IMR-90 (cell line): ENCODE results near the gene ACP1. TPM values are rescaled to one million over a fixed set of nuclear protein-coding genes. Genes with fewer than 3 reads are reported as not detected.

Experiments
- ATAC-seq: fragments of 200-7000 bp; cut with Tn5 transposase; 2 replicates; pipeline ENCODE4 v1.9.1; 2020; ENCODE audit warnings: low read depth, mild to moderate bottlenecking, moderate library complexity
- BruUV-seq: library from RNA; stranded (reverse); fragments of 400-500 nt; replicated peaks from 2 replicates; lab custom pipeline; 2021; lab: Mats Ljungman, UMichigan
- CTCF ChIA-PET: fragments of 300-600 bp; formaldehyde crosslinking; extraction: SDS; loops from one replicate; lab custom pipeline; 2021; ENCODE audit warnings: antibody characterized with exemption; lab: Yijun Ruan, JAX
- POLR2A ChIA-PET: fragments of 300-600 bp; sonication (Branson Sonifier 250); formaldehyde crosslinking; loops from one replicate; lab custom pipeline; 2022; ENCODE audit warnings: antibody characterized with exemption; ENCODE audit not compliant: unreplicated experiment; lab: Charles Lee
- DNase-seq: peaks from one replicate; pipeline ENCODE4 v3.0.0; 2013
- H2AFZ ChIP-seq: replicated peaks from 2 replicates; pipeline ENCODE3; 2013; ENCODE audit warnings: low read length, mild to moderate bottlenecking; ENCODE audit not compliant: poor library complexity
- H2AK5ac ChIP-seq: 2 replicates; pipeline ENCODE4 v1.6.1; 2013; ENCODE audit warnings: low read depth, low read length, inconsistent platforms
- H2AK9ac ChIP-seq: replicated peaks from 2 replicates; pipeline ENCODE3; 2013; ENCODE audit warnings: mild to moderate bottlenecking, low read depth, low read length, moderate library complexity; ENCODE audit not compliant: poor library complexity
- H2BK120ac ChIP-seq: 2 replicates; pipeline ENCODE4 v1.6.1; 2013; ENCODE audit warnings: low read depth, low read length, inconsistent platforms
- H2BK15ac ChIP-seq: 3 replicates; pipeline ENCODE4 v1.6.1; 2013; ENCODE audit warnings: low read depth, low read length, inconsistent platforms
- H2BK20ac ChIP-seq: 2 replicates; pipeline ENCODE4 v1.6.1; 2013; ENCODE audit warnings: low read depth, mild to moderate bottlenecking, inconsistent platforms, low read length, moderate library complexity
- H2BK5ac ChIP-seq: 2 replicates; pipeline ENCODE4 v1.6.1; 2013; ENCODE audit warnings: mild to moderate bottlenecking, low read depth, low read length, inconsistent platforms; ENCODE audit not compliant: poor library complexity, severe bottlenecking
- H3K14ac ChIP-seq: replicated peaks from 2 replicates; pipeline ENCODE4 v1.6.1; 2013; ENCODE audit warnings: low read depth, low read length, inconsistent platforms
- H3K18ac ChIP-seq: 2 replicates; pipeline ENCODE4 v1.6.1; 2013; ENCODE audit warnings: low read depth, low read length, control low read depth
- H3K23ac ChIP-seq: 2 replicates; pipeline ENCODE4 v1.6.1; 2013; ENCODE audit warnings: low read depth, low read length, inconsistent platforms
- H3K27ac ChIP-seq: 2 replicates; pipeline ENCODE4 v1.5.1; 2013; ENCODE audit warnings: mild to moderate bottlenecking, control low read depth, low read length; ENCODE audit not compliant: insufficient read depth
- H3K27me3 ChIP-seq: 2 replicates; pipeline ENCODE4 v1.6.1; 2013; ENCODE audit warnings: low read length; ENCODE audit not compliant: control insufficient read depth, insufficient read depth
- H3K36me3 ChIP-seq: 2 replicates; pipeline ENCODE4 v1.6.1; 2013; ENCODE audit warnings: low read length, mixed read lengths; ENCODE audit not compliant: control insufficient read depth, insufficient read depth
- H3K4ac ChIP-seq: 2 replicates; pipeline ENCODE4 v1.6.1; 2013; ENCODE audit warnings: low read depth, low read length, inconsistent platforms
- H3K4me1 ChIP-seq: 2 replicates; pipeline ENCODE4 v1.6.1; 2013; ENCODE audit warnings: low read length, mixed read lengths; ENCODE audit not compliant: control insufficient read depth, insufficient read depth
- H3K4me2 ChIP-seq: 2 replicates; pipeline ENCODE4 v1.6.1; 2013; ENCODE audit warnings: low read depth, mild to moderate bottlenecking, control low read depth, low read length, moderate library complexity
- H3K4me3 ChIP-seq: 2 replicates; pipeline ENCODE4 v1.5.1; 2013; ENCODE audit warnings: low read depth, mild to moderate bottlenecking, control low read depth, low read length, moderate library complexity; ENCODE audit not compliant: insufficient read depth
- H3K56ac ChIP-seq: 2 replicates; pipeline ENCODE4 v1.6.1; 2013; ENCODE audit warnings: low read length, inconsistent platforms; ENCODE audit not compliant: insufficient read depth; ENCODE audit errors: extremely low read depth
- H3K79me1 ChIP-seq, 2 experiments: 2 replicates each; pipeline ENCODE4 v1.6.1; 2013; ENCODE audit warnings: low read length in 2 of 2, inconsistent platforms in 1 of 2, low read depth in 1 of 2
- H3K9ac ChIP-seq: 2 replicates; pipeline ENCODE4 v1.6.1; 2013; ENCODE audit warnings: low read depth, low read length, control low read depth
- H3K9me1 ChIP-seq: 2 replicates; pipeline ENCODE4 v1.6.1; 2013; ENCODE audit warnings: low read length, inconsistent platforms; ENCODE audit not compliant: insufficient read depth
- H3K9me3 ChIP-seq: 2 replicates; pipeline ENCODE4 v1.6.1; 2013; ENCODE audit warnings: low read length; ENCODE audit not compliant: control insufficient read depth, insufficient read depth
- H4K20me1 ChIP-seq: 2 replicates; pipeline ENCODE4 v1.6.1; 2013; ENCODE audit warnings: low read length, inconsistent platforms; ENCODE audit not compliant: insufficient read depth
- H4K5ac ChIP-seq: 2 replicates; pipeline ENCODE4 v1.6.1; 2013; ENCODE audit warnings: mild to moderate bottlenecking, low read depth, low read length, control low read depth
- H4K8ac ChIP-seq, 2 experiments: 2 replicates each; pipeline ENCODE4 v1.6.1; 2013; ENCODE audit warnings: low read depth in 2 of 2, low read length in 2 of 2, control low read depth in 1 of 2, inconsistent platforms in 1 of 2
- H4K91ac ChIP-seq: 2 replicates; pipeline ENCODE4 v1.6.1; 2013; ENCODE audit warnings: low read depth, low read length, inconsistent platforms; ENCODE audit not compliant: insufficient read depth
- BHLHE40 ChIP-seq: fragments of 150-350 bp; IDR thresholded peaks from 2 replicates; pipeline ENCODE4 v1.6.1; 2016; ENCODE audit warnings: mild to moderate bottlenecking, low read depth, low read length
- FOS ChIP-seq: fragments of 150-350 bp; IDR thresholded peaks from 2 replicates; pipeline ENCODE4 v1.6.1; 2016; ENCODE audit warnings: low read depth, low read length
- MAZ ChIP-seq: IDR thresholded peaks from 2 replicates; pipeline ENCODE4 v1.6.1; 2012; ENCODE audit warnings: low read depth, mild to moderate bottlenecking, low read length, improper control_type of control experiment, moderate library complexity, borderline replicate concordance
- NFE2L2 ChIP-seq: fragments of 150-350 bp; IDR thresholded peaks from 2 replicates; pipeline ENCODE4 v1.6.1; 2016; ENCODE audit warnings: low read depth, mild to moderate bottlenecking, low read length
- POLR2A ChIP-seq: IDR thresholded peaks from 2 replicates; pipeline ENCODE4 v1.6.1; 2012; ENCODE audit warnings: mild to moderate bottlenecking, low read depth, low read length
- RAD21 ChIP-seq: IDR thresholded peaks from 2 replicates; pipeline ENCODE4 v1.6.1; 2012; ENCODE audit warnings: low read length, improper control_type of control experiment
- WGBS, 2 experiments: methylation state at CpG; one replicate each; pipeline versions ENCODE4 v1.1.5 to v1.1.7; 2013; ENCODE audit warnings: missing lambda C conversion rate in 2 of 2; ENCODE audit not compliant: insufficient read length in 1 of 2; ENCODE audit errors: extremely low coverage in 2 of 2; 5-methylcytosine and 5-hydroxymethylcytosine counted together
- dilution Hi-C: fragments of 300-500 bp; cut with HindIII; formaldehyde crosslinking; loops from one replicate; pipeline ENCODE4 v1.14.3; 2018; ENCODE audit warnings: low sequenced_read_pairs; ENCODE audit not compliant: unreplicated experiment
- in situ Hi-C: fragments of 300-500 bp; cut with MboI; formaldehyde crosslinking; loops from 3 replicates; pipeline ENCODE4 v1.14.3; 2019; ENCODE audit warnings: low sequenced_read_pairs, inconsistent platforms, mixed read lengths
- intact Hi-C: fragments of 100-400 bp; cut with micrococcal nuclease; formaldehyde crosslinking; loops from 2 replicates; pipeline ENCODE4 v1.10.0; 2022
- polyA plus RNA-seq, 3 experiments: library from polyadenylated mRNA; depleted of rRNA; stranded (reverse); fragments of >200 nt; gene quantifications; 2 replicates each; pipeline ENCODE4 v1.2.3, GENCODE V29; 2012; ENCODE audit warnings: low replicate concordance in 1 of 3
- total RNA-seq: library from RNA; depleted of rRNA; stranded (reverse); fragments of >200 nt; gene quantifications from 2 replicates; pipeline ENCODE4 v1.2.3, GENCODE V29; 2012
- TF ChIP-seq, protein P1 (sequence below): fragments of 150-350 bp; IDR thresholded peaks from 2 replicates; pipeline ENCODE4 v1.6.1; 2016; ENCODE audit warnings: low read depth, mild to moderate bottlenecking, low read length, moderate library complexity, borderline replicate concordance

ACP1 gene
- total and polyA plus RNA-seq, 2 of the 4 experiments (the other 2 are of a cell fraction): 85.7 to 104 TPM

DNA sequence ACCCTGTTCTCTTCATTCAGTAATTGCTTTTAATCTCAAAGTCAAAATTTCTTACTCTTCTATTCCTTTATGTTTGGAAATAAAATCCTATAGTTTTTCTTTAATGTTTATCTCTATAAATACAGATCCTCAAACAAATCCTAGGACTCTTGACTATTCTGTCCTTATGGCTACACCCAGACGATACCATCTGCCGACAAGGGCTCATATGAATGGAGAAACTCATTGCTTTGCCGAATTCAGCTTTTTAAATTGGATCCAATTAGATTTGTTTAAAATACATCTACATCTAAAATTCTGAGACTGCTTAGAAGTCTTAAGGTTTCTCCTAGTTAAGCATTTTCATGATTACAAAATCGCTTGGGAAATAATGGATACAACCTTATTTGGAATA lies 14.2 kb downstream of the ACP1 start:
- CTCF ChIA-PET: no interaction called here
- H3K4me3 ChIP-seq: no peak overlapping the region
- no peak overlapping the region for H2BK20ac ChIP-seq
- H3K23ac ChIP-seq: no peak overlapping the region
- no peak overlapping the region for H3K14ac ChIP-seq
- peaks cover 17 to 21% of the 10 kb centered on the region in 2 experiments for H3K79me1 ChIP-seq
- H3K9me3 ChIP-seq: no peaks in the 10 kb centered on the region
- H3K36me3 ChIP-seq: peaks cover 35% of the 10 kb centered on the region
- ATAC-seq (no peak), DNase-seq (no peak)
- no peaks in the 10 kb centered on the region for H3K27me3 ChIP-seq
- no peak overlapping the region for H3K4me2 ChIP-seq
- H4K8ac ChIP-seq: no peak overlapping the region
- no peak overlapping the region for H2BK5ac ChIP-seq
- H3K56ac ChIP-seq: no peak overlapping the region
- H3K4ac ChIP-seq: no peak overlapping the region
- H2BK15ac ChIP-seq: no peak overlapping the region
- no peak overlapping the region for H2AK9ac ChIP-seq
- H3K4me1 ChIP-seq: no peaks in the 10 kb centered on the region
- in situ Hi-C loops: no loop called here
- dilution Hi-C loops: no loop called here
- intact Hi-C loops: no loop called here
- POLR2A ChIA-PET: no interaction called here
- H2AK5ac ChIP-seq: no peak overlapping the region
- no CpG with 5 or more reads among the region's 4 CpGs for WGBS, 2 experiments
- H2BK120ac ChIP-seq: no peak overlapping the region
- H4K20me1 ChIP-seq: peaks cover 17% of the 10 kb centered on the region
- H3K9ac ChIP-seq: no peak overlapping the region
- H3K18ac ChIP-seq: no peak overlapping the region
- no peak overlapping the region for H4K5ac ChIP-seq
- peaks cover 3% of the 10 kb centered on the region; the same call in 1 of the 2 replicates for H3K9me1 ChIP-seq
- no peak for TF ChIP-seq POLR2A
- TF ChIP-seq BHLHE40: no peak
- TF ChIP-seq, protein P1, sequence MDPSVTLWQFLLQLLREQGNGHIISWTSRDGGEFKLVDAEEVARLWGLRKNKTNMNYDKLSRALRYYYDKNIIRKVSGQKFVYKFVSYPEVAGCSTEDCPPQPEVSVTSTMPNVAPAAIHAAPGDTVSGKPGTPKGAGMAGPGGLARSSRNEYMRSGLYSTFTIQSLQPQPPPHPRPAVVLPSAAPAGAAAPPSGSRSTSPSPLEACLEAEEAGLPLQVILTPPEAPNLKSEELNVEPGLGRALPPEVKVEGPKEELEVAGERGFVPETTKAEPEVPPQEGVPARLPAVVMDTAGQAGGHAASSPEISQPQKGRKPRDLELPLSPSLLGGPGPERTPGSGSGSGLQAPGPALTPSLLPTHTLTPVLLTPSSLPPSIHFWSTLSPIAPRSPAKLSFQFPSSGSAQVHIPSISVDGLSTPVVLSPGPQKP: no peak
- no peak for TF ChIP-seq NFE2L2
- no peak for TF ChIP-seq MAZ
- no peak for TF ChIP-seq FOS
- no peak for TF ChIP-seq RAD21
- no peak overlapping the region for H3K27ac ChIP-seq
- no TSS peak for BruUV-seq
- no peak overlapping the region for H2AFZ ChIP-seq
- no peak overlapping the region for H4K91ac ChIP-seq
